ENCODE data around the gene ANKRD22.
"Not testable (repeated sequence)": the region's sequence is repeated elsewhere in the genome, so short reads cannot be mapped to it uniquely, and the experiment has no call there.

The ANKRD22 gene

GRCh38 chr10:88851706-88852105 lies at the start of gene ANKRD22:
Gene ANKRD22 (minus strand): TSS chr10:88851844. CDS start chr10:88851607, 237 bp downstream.
- DNase-seq (ENCODE audit: low read depth, low spot score): peak; percentile 23

GRCh38 chr10:88899886-88900285 lies 48.2 kb upstream of the ANKRD22 start:
- no peak for DNase-seq (ENCODE audit: low read depth, low spot score)

- no peak for DNase-seq (ENCODE audit: low read depth, low spot score)
Measured at GRCh38 chr10:88898727-88899126, 47.1 kb upstream of the ANKRD22 start.

GRCh38 chr10:88896994-88897853 lies 45.6 kb upstream of the ANKRD22 start:
- DNase-seq (ENCODE audit: low read depth, low spot score): no peak

- DNase-seq (ENCODE audit: low read depth, low spot score): no peak
Measured at GRCh38 chr10:88896372-88896993, 44.8 kb upstream of the ANKRD22 start.

GRCh38 chr10:88895250-88895649 lies 43.6 kb upstream of the ANKRD22 start:
- no peak for DNase-seq (ENCODE audit: low read depth, low spot score)

GRCh38 chr10:88893611-88894010 lies 42.0 kb upstream of the ANKRD22 start:
- DNase-seq (ENCODE audit: low read depth, low spot score): no peak

- no peak for DNase-seq (ENCODE audit: low read depth, low spot score)
Measured at GRCh38 chr10:88892222-88892967, 40.8 kb upstream of the ANKRD22 start.

GRCh38 chr10:88890681-88891381 lies 39.2 kb upstream of the ANKRD22 start:
- DNase-seq (ENCODE audit: low read depth, low spot score): no peak

- no peak for DNase-seq (ENCODE audit: low read depth, low spot score)
Measured at GRCh38 chr10:88889559-88890337, 38.1 kb upstream of the ANKRD22 start.

GRCh38 chr10:88888810-88889445 lies 37.3 kb upstream of the ANKRD22 start:
- no peak for DNase-seq (ENCODE audit: low read depth, low spot score)

GRCh38 chr10:88886557-88886956 lies 34.9 kb upstream of the ANKRD22 start:
- no peak for DNase-seq (ENCODE audit: low read depth, low spot score)

- DNase-seq (ENCODE audit: low read depth, low spot score): no peak
Measured at GRCh38 chr10:88883448-88883809, 31.8 kb upstream of the ANKRD22 start.

GRCh38 chr10:88882646-88883447 lies 31.2 kb upstream of the ANKRD22 start:
- not testable (repeated sequence) for DNase-seq (ENCODE audit: low read depth, low spot score)

- no peak for DNase-seq (ENCODE audit: low read depth, low spot score)
Measured at GRCh38 chr10:88881922-88882645, 30.4 kb upstream of the ANKRD22 start.

GRCh38 chr10:88881320-88881719 lies 29.7 kb upstream of the ANKRD22 start:
- DNase-seq (ENCODE audit: low read depth, low spot score): no peak

GRCh38 chr10:88880282-88881076 lies 28.8 kb upstream of the ANKRD22 start:
- DNase-seq (ENCODE audit: low read depth, low spot score): no peak

Measured in iPS DF 19.7 (cell line).